OCI-LY1 (cell line): ENCODE measurements around the gene ARID5B.
A peak's percentile ranks its signal among the peaks of the same experiment; 100 is the strongest.

Source experiments
- H2AFZ ChIP-seq: fragments of 200-600 bp; sonication (generic), shearing (Covaris generic); 2 replicates; pipeline ENCODE4 v1.6.0; 2014; ENCODE audit warnings: antibody characterized with exemption, mild to moderate bottlenecking, low read length
- H3F3A ChIP-seq: fragments of 200-600 bp; sonication (generic), shearing (Covaris generic); 2 replicates; pipeline ENCODE4 v1.6.0; 2014; ENCODE audit warnings: mild to moderate bottlenecking, antibody characterized with exemption, low read length, moderate library complexity; ENCODE audit not compliant: insufficient read depth
- H3K27ac ChIP-seq: fragments of 200-600 bp; sonication (generic); 2 replicates; pipeline ENCODE4 v1.5.1; 2014; ENCODE audit warnings: low read length, mixed run types, mild to moderate bottlenecking, low read depth; ENCODE audit not compliant: poor library complexity, severe bottlenecking
- H3K27me3 ChIP-seq: fragments of 200-600 bp; sonication (generic); 2 replicates; pipeline ENCODE4 v1.6.0; 2014; ENCODE audit warnings: antibody characterized with exemption, mild to moderate bottlenecking, low read length, moderate library complexity; ENCODE audit not compliant: insufficient read depth
- H3K36me3 ChIP-seq: fragments of 200-600 bp; sonication (generic); 2 replicates; pipeline ENCODE4 v1.6.1; 2014; ENCODE audit warnings: mild to moderate bottlenecking, antibody characterized with exemption, low read length, moderate library complexity, mixed read lengths; ENCODE audit not compliant: insufficient read depth
- H3K4me1 ChIP-seq: fragments of 200-600 bp; sonication (generic); 2 replicates; pipeline ENCODE4 v1.5.1; 2014; ENCODE audit warnings: mild to moderate bottlenecking, low read length, moderate library complexity; ENCODE audit not compliant: insufficient read depth, severe bottlenecking
- H3K4me2 ChIP-seq: fragments of 200-600 bp; sonication (generic), shearing (Covaris generic); 2 replicates; pipeline ENCODE4 v1.6.1; 2014; ENCODE audit warnings: low read length
- H3K4me3 ChIP-seq: fragments of 200-600 bp; sonication (generic); 2 replicates; pipeline ENCODE4 v1.5.1; 2014; ENCODE audit warnings: low read length, low read depth, mild to moderate bottlenecking, mixed read lengths; ENCODE audit not compliant: poor library complexity, severe bottlenecking
- H3K79me2 ChIP-seq: fragments of 200-600 bp; shearing (Covaris generic); 2 replicates; pipeline ENCODE4 v1.6.1; 2016; ENCODE audit warnings: mixed run types, low read length, mixed read lengths; ENCODE audit not compliant: insufficient read depth
- H3K9ac ChIP-seq: fragments of 200-600 bp; sonication (generic), shearing (Covaris generic); 2 replicates; pipeline ENCODE4 v1.6.1; 2014; ENCODE audit warnings: mild to moderate bottlenecking, low read length, mixed read lengths
- H3K9me2 ChIP-seq: fragments of 200-600 bp; sonication (generic), shearing (Covaris generic); 2 replicates; pipeline ENCODE4 v1.6.1; 2014; ENCODE audit warnings: low read depth, mild to moderate bottlenecking, low read length, mixed read lengths
- H3K9me3 ChIP-seq: fragments of 200-600 bp; shearing (Covaris generic); 2 replicates; pipeline ENCODE4 v1.6.1; 2014; ENCODE audit warnings: low read length, mixed read lengths
- H4K20me1 ChIP-seq: fragments of 200-600 bp; sonication (generic), shearing (Covaris generic); 2 replicates; pipeline ENCODE4 v1.6.0; 2016; ENCODE audit warnings: mild to moderate bottlenecking, low read length; ENCODE audit not compliant: insufficient read depth
- EZH2 ChIP-seq: fragments of 200-600 bp; sonication (generic), shearing (Covaris generic); IDR thresholded peaks from 2 replicates; pipeline ENCODE4 v1.8.0; 2017; ENCODE audit warnings: borderline replicate concordance, mixed run types, mild to moderate bottlenecking, antibody characterized with exemption, low read length, moderate library complexity, mixed read lengths
- TF ChIP-seq, protein P1 (sequence below): fragments of 200-600 bp; sonication (generic), shearing (Covaris generic); IDR thresholded peaks from 2 replicates; pipeline ENCODE4 v1.5.1; 2017; ENCODE audit warnings: mild to moderate bottlenecking, antibody characterized with exemption, low read length, moderate library complexity, mixed read lengths

The ARID5B gene

GRCh38 chr10:62005687-62006086, 104.2 kb downstream of the ARID5B start:
- TF ChIP-seq EZH2, result no peak
- TF ChIP-seq, protein P1, sequence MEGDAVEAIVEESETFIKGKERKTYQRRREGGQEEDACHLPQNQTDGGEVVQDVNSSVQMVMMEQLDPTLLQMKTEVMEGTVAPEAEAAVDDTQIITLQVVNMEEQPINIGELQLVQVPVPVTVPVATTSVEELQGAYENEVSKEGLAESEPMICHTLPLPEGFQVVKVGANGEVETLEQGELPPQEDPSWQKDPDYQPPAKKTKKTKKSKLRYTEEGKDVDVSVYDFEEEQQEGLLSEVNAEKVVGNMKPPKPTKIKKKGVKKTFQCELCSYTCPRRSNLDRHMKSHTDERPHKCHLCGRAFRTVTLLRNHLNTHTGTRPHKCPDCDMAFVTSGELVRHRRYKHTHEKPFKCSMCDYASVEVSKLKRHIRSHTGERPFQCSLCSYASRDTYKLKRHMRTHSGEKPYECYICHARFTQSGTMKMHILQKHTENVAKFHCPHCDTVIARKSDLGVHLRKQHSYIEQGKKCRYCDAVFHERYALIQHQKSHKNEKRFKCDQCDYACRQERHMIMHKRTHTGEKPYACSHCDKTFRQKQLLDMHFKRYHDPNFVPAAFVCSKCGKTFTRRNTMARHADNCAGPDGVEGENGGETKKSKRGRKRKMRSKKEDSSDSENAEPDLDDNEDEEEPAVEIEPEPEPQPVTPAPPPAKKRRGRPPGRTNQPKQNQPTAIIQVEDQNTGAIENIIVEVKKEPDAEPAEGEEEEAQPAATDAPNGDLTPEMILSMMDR, result no peak
- H3K36me3 ChIP-seq, result peaks cover 19% of the 10 kb centered on the region
- no peaks in the 10 kb centered on the region for H3K9me3 ChIP-seq
- H3K27ac ChIP-seq, result peak overlapping the region; percentile 90
- no peak overlapping the region for H3K4me2 ChIP-seq
- H3K9me2 ChIP-seq, result no peaks in the 10 kb centered on the region
- H3K27me3 ChIP-seq, result no peaks in the 10 kb centered on the region
- H3F3A ChIP-seq, result no peaks in the 10 kb centered on the region
- H4K20me1 ChIP-seq, result no peaks in the 10 kb centered on the region
- no peak overlapping the region for H3K4me3 ChIP-seq
- peaks cover 75% of the 10 kb centered on the region for H3K4me1 ChIP-seq
- peaks cover 6% of the 10 kb centered on the region; the same call in 1 of the 2 replicates for H3K79me2 ChIP-seq
- H2AFZ ChIP-seq, result no peak overlapping the region
- no peak overlapping the region for H3K9ac ChIP-seq

- TF ChIP-seq EZH2, result no peak
- TF ChIP-seq, protein P1, result no peak
- H4K20me1 ChIP-seq, result no peaks in the 10 kb centered on the region
- no peaks in the 10 kb centered on the region for H3K9me2 ChIP-seq
- H3K9ac ChIP-seq, result no peak overlapping the region
- H2AFZ ChIP-seq, result no peak overlapping the region
- peak overlapping the region; percentile 21 for H3K27ac ChIP-seq
- no peak overlapping the region for H3K4me2 ChIP-seq
- no peaks in the 10 kb centered on the region for H3K9me3 ChIP-seq
- peaks cover 75% of the 10 kb centered on the region for H3K4me1 ChIP-seq
- no peaks in the 10 kb centered on the region for H3F3A ChIP-seq
- H3K36me3 ChIP-seq, result peaks cover 14% of the 10 kb centered on the region
- no peaks in the 10 kb centered on the region for H3K27me3 ChIP-seq
- H3K79me2 ChIP-seq, result 0 out of 2 replicates have a peak, but pooled peaks cover 8% of the 10 kb centered on the region
- H3K4me3 ChIP-seq, result no peak overlapping the region
Observed at GRCh38 chr10:62007145-62007544, 105.6 kb downstream of the ARID5B start.

DNA sequence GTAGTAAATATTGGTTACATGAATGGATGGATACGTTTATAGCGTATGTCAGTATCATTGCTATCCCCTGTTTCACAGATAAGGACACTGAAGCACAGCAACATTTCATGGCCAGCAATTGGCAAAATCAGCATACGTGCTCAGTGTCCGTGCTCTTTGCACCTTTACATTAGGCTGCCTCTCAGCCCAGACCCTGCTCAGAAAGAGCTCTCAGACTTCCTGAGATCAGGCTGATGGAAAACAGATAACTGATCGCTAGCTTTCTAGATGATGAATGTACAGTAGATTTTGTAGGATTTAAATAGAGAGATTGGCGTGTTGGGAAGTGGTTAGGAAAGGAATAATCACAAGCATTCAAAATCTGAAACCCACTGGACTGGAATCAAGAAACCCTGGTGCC, 106.7 kb downstream of the ARID5B start:
- Histone ChIP-seq H2AFZ (no peak overlapping the region), H3F3A (no peaks in the 10 kb centered on the region), H3K9ac (no peak overlapping the region), H3K4me2 (no peak overlapping the region), H3K27me3 (no peaks in the 10 kb centered on the region), H3K79me2 (0 out of 2 replicates have a peak, but pooled peaks cover 8% of the 10 kb centered on the region), H3K4me1 (peaks cover 66% of the 10 kb centered on the region), H3K9me3 (no peaks in the 10 kb centered on the region), H3K36me3 (peaks cover 19% of the 10 kb centered on the region), H3K4me3 (no peak overlapping the region), H3K9me2 (no peaks in the 10 kb centered on the region), H4K20me1 (no peaks in the 10 kb centered on the region), H3K27ac (peak overlapping the region; percentile 54)
- TF ChIP-seq, protein P1, result no peak
